ENCODE data around the gene SRD5A1. TPM values are rescaled to one million over a fixed set of nuclear protein-coding genes. Genes with fewer than 3 reads are reported as not detected.

Gene SRD5A1, protein sequence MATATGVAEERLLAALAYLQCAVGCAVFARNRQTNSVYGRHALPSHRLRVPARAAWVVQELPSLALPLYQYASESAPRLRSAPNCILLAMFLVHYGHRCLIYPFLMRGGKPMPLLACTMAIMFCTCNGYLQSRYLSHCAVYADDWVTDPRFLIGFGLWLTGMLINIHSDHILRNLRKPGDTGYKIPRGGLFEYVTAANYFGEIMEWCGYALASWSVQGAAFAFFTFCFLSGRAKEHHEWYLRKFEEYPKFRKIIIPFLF
- total RNA-seq = 56.7 TPM

GRCh38 chr5:6632888-6633468, at the start of gene SRD5A1, which contains the start of gene NSUN2:
Gene SRD5A1 (plus strand): TSS chr5:6633440. CDS start chr5:6633577, 137 bp downstream.
Gene NSUN2 (minus strand): TSS chr5:6633044. CDS start chr5:6632979, 65 bp downstream.

DNA sequence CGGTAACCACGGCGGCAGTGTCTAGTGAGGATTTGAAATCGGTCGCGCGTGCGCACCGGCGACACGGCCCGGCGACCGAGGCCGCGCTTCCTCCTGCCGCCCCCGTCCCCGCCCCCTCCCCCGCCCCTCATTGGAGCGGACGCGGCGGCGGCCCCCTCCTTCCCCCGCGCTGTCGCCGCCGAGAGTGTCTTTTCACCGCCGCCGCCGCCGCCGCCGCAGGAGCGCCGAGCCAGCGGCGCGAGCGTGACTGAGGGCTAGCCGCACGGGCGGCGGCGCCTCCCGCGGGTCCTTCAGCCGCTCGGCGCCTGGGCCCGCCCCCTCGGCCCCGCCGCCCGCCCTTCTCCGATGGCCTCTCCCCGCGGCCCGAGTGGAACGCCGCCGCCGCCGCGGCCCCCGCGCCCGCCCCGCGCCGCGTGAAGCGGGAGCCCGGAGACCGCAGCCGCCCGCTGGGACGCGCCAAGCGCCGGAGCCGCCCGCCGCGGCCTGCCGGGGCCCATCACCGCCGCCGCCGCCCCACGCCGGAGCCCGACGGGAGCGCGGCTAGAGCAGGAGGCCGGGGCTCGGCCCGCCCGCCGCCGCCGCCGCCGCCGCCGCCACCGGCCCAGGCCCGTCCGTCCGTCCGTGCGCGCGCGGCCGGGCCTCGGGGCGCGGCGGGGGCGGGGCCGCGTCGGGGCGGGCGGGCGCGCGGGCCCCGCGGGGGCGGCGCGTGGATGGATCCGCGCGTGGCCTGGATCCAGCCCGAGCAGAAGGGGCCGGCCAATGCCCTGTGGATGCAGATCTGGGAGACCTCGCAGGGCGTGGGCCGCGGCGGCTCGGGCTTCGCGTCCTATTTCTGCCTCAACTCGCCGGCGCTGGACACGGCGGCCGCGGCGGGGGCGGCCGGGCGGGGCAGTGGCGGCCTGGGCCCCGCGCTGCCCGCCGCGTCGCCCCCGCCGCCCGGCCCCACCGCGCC, 80.3 kb downstream of the SRD5A1 start, which contains the start of gene TENT4A:
Gene TENT4A, plus strand, starts transcription at position 159 of the 952 bp plus-strand sequence. Its CDS starts 552 bp downstream, at position 711.

Other genes starting within 250 kb of the SRD5A1 start
- 22.8 TPM for gene UBE2QL1, start 184.6 kb upstream of the SRD5A1 start, total RNA-seq
- gene NSUN2, start 396 bp upstream of the SRD5A1 start, total RNA-seq = 39.4 TPM
- 22.6 TPM for gene TENT4A, start 80.0 kb downstream of the SRD5A1 start, total RNA-seq

All from diencephalon (tissue), 1 donor.